ENCODE data around the gene SLC6A15. TPM values are rescaled to one million over a fixed set of nuclear protein-coding genes. Genes with fewer than 3 reads are reported as not detected.
A peak's percentile ranks its signal among the peaks of the same experiment; 100 is the strongest.

The SLC6A15 gene
- not detected in 2 replicates for total RNA-seq (2016; rRNA removed; fragmentation: Illumina TruSeq; extraction: Trizol)
- total RNA-seq (2016; cell fraction: cytosol; rRNA removed; fragmentation: Illumina TruSeq; extraction: Trizol; ENCODE audit: low read depth): not detected in 2 replicates
- not detected in 2 replicates for total RNA-seq (2016; cell fraction: insoluble cytoplasmic fraction; rRNA removed; fragmentation: Illumina TruSeq; extraction: Trizol)
- not detected in 2 replicates for total RNA-seq (2016; cell fraction: membrane; rRNA removed; fragmentation: Illumina TruSeq; extraction: Trizol)
- total RNA-seq (2016; cell fraction: nucleus; rRNA removed; fragmentation: Illumina TruSeq; extraction: Trizol): not detected in 2 replicates
- polyA plus RNA-seq (2011; rRNA removed): not detected in 2 replicates
- polyA plus RNA-seq (2011; cell fraction: cytosol; rRNA removed): not detected in 2 replicates
- polyA plus RNA-seq (2011; cell fraction: nucleus; rRNA removed): not detected in 2 replicates
- not detected in 2 replicates for polyA plus RNA-seq (2012)
- polyA plus RNA-seq (2016; cell fraction: cytosol; fragmentation: Illumina TruSeq; extraction: Trizol; ENCODE audit: low read depth): not detected in 2 replicates
- polyA plus RNA-seq (2016; cell fraction: insoluble cytoplasmic fraction; fragmentation: Illumina TruSeq; extraction: Trizol; ENCODE audit: low read depth): not detected in 2 replicates
- polyA plus RNA-seq (2016; cell fraction: membrane; fragmentation: Illumina TruSeq; extraction: Trizol; ENCODE audit: low read depth): not detected in 2 replicates
- polyA plus RNA-seq (2016; cell fraction: nucleus; fragmentation: Illumina TruSeq; extraction: Trizol; ENCODE audit: insufficient read depth, low read depth): not detected in 2 replicates
- polyA minus RNA-seq (2011; rRNA and poly(A)+ RNA removed; ENCODE audit: low replicate concordance): 54.7 TPM in 1 of 2 replicates, not detected in the other
- 0.40 TPM in 1 of 2 replicates, not detected in the other for polyA minus RNA-seq (2011; cell fraction: cytosol; rRNA and poly(A)+ RNA removed)
- 0.39 TPM in 1 of 2 replicates, not detected in the other for polyA minus RNA-seq (2011; cell fraction: nucleus; rRNA and poly(A)+ RNA removed)
- not detected for Bru-seq, nascent RNA
- BruChase-seq, experiment 1, labeled RNA remaining after a 6-hour chase: not detected
- BruChase-seq, experiment 2, labeled RNA remaining after a 2-hour chase: not detected
- long read RNA-seq, experiment 1: 0 reads
- long read RNA-seq, experiment 2: 0 reads

DNA sequence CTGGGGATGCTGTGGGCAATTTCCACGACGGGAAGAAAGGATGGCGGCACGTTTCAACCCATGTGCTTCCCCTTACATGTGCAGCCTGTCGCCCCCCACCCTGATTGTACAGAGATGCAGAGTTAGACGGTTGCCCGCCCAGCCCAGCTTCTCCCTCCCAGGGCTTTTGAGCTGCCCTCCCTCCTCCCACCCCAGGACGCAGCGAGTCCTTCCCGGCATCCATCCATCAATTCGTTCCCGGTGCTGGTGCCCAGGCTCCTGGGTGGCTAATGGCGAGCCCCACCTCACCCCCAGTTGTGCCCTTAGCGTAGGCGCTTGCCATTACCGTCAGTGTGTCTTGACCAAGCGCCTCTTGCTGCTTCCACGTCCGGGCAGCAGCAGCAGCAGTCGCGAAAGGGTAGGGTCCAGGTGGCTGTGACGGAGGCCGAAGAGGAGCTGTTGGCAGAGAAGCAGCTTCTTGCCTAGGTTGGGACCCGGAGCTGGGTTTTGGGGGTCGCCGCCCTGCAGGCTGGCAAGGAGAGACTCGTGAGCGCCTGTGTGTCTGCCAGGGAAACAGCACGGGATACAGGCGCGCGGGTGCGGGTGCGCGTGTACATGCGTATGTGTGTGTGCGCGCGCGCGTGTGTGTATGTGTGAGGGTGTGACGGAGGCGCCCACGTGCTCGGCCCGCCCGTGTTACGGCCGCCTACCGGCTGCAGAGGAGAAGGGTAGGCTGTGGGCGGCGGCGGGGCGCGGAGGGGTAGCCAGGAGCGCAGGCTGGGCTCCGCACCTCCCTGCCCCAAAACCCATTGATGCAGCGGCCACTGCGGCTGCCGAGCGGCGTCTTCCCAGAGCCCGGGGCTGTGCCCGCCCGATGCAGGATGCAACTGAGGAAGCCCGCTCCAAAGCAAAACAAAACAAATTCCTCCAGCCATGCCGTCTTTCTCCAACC, at the start of gene SLC6A15:
SLC6A15 (minus strand) TSS at position 602 of the 931 bp plus-strand sequence. CDS start 20,679 bp downstream, outside the sequence.
- DNase-seq (ENCODE audit: low spot score) (no peak), ATAC-seq (peak; percentile 27; the same call in 2 of the 3 replicates), FAIRE-seq (no peak)
- Histone ChIP-seq H3K4me2 (ENCODE audit: low read depth, low read length) (peak within 1 kb of the TSS; percentile 59), H3K4me3 (replicated peaks in 1 of 3; ENCODE audit: insufficient read depth in 1 of 3, low read depth in 2 of 3, low read length in 3 of 3) (no peak within 1 kb of the TSS), H2AFZ (ENCODE audit: low read length) (no peak within 1 kb of the TSS), H3K9me3 (ENCODE audit: low read length) (no peaks in the 10 kb centered on the region), H4K20me1 (ENCODE audit: insufficient read depth, low read length) (no peaks in the 10 kb centered on the region), H3K4me1 (ENCODE audit: insufficient read depth, low read length) (0 out of 2 replicates have a peak, but pooled peaks cover 15% of the 10 kb centered on the region), H3K9ac (ENCODE audit: insufficient read depth, low read depth, low read length) (no peak within 1 kb of the TSS), H3K27me3 (ENCODE audit: control insufficient read depth in 1 of 2, insufficient read depth in 2 of 2, low read length in 2 of 2) (peaks cover 1 to 19% of the 10 kb centered on the region in 2 experiments; a peak in 3 of 5 replicates), H3K79me2 (ENCODE audit: insufficient read depth, low read length) (no peaks in the 10 kb centered on the region), H3K36me3 (replicated peaks in 1 of 2; ENCODE audit: control insufficient read depth in 1 of 2, insufficient read depth in 2 of 2, low read length in 2 of 2) (no peaks in the 10 kb centered on the region), H3K27ac (ENCODE audit: extremely low read length, insufficient read depth, low read length) (no peak within 1 kb of the TSS)
- POLR2A ChIA-PET: no interaction called here
- intact Hi-C loops (cut with micrococcal nuclease; ENCODE audit: unreplicated experiment): no loop called here
- in situ Hi-C loops (cut with HindIII; ENCODE audit: extremely low pct_ligation_motif_present, low pct_unique_long_range_greater_than_20kb): no loop called here
- WGBS (ENCODE audit: low lambda C conversion rate): 50% methylated on average over 40 of the region's 67 CpGs
- CTCF ChIA-PET (ENCODE audit: low intra/inter-chr PET ratio, low total read pairs): no interaction called here
- BruUV-seq (replicated peaks): no TSS peak
- no peak for TF ChIP-seq ZNF549 (CRISPR knock-in tag; IDR thresholded peaks at IDR 0.05)
- TF ChIP-seq KDM2A (CRISPR knock-in tag; IDR thresholded peaks at IDR 0.05; ENCODE audit: borderline replicate concordance, low read depth): no peak
- TF ChIP-seq, protein P1, sequence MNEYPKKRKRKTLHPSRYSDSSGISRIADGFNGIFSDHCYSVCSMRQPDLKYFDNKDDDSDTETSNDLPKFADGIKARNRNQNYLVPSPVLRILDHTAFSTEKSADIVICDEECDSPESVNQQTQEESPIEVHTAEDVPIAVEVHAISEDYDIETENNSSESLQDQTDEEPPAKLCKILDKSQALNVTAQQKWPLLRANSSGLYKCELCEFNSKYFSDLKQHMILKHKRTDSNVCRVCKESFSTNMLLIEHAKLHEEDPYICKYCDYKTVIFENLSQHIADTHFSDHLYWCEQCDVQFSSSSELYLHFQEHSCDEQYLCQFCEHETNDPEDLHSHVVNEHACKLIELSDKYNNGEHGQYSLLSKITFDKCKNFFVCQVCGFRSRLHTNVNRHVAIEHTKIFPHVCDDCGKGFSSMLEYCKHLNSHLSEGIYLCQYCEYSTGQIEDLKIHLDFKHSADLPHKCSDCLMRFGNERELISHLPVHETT (CRISPR knock-in tag; conservative IDR thresholded peaks at IDR 0.05): no peak
- TF ChIP-seq ZBTB3 (CRISPR knock-in tag; IDR thresholded peaks at IDR 0.05; ENCODE audit: borderline replicate concordance, low read depth): no peak
- no peak for TF ChIP-seq ZFP90 (CRISPR knock-in tag; IDR thresholded peaks at IDR 0.05; ENCODE audit: borderline replicate concordance)
- no peak for TF ChIP-seq ZNF263 (CRISPR knock-in tag; IDR thresholded peaks at IDR 0.05)
- TF ChIP-seq, protein P2, sequence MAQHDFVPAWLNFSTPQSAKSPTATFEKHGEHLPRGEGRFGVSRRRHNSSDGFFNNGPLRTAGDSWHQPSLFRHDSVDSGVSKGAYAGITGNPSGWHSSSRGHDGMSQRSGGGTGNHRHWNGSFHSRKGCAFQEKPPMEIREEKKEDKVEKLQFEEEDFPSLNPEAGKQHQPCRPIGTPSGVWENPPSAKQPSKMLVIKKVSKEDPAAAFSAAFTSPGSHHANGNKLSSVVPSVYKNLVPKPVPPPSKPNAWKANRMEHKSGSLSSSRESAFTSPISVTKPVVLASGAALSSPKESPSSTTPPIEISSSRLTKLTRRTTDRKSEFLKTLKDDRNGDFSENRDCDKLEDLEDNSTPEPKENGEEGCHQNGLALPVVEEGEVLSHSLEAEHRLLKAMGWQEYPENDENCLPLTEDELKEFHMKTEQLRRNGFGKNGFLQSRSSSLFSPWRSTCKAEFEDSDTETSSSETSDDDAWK (CRISPR knock-in tag; IDR thresholded peaks at IDR 0.05): no peak
- TF ChIP-seq, protein P3, sequence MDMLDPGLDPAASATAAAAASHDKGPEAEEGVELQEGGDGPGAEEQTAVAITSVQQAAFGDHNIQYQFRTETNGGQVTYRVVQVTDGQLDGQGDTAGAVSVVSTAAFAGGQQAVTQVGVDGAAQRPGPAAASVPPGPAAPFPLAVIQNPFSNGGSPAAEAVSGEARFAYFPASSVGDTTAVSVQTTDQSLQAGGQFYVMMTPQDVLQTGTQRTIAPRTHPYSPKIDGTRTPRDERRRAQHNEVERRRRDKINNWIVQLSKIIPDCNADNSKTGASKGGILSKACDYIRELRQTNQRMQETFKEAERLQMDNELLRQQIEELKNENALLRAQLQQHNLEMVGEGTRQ (IDR thresholded peaks at IDR 0.05; ENCODE audit: low read depth, low read length): no peak
- TF ChIP-seq, protein P3 (CRISPR knock-in tag; IDR thresholded peaks at IDR 0.05; ENCODE audit: borderline replicate concordance): no peak
- TF ChIP-seq ZNF326 (CRISPR knock-in tag; IDR thresholded peaks at IDR 0.05; ENCODE audit: borderline replicate concordance): no peak
- no peak for TF ChIP-seq ZNF224 (CRISPR knock-in tag; IDR thresholded peaks at IDR 0.05)
- no peak for TF ChIP-seq RBFOX2 (IDR thresholded peaks at IDR 0.05; ENCODE audit: low read depth, low read length)
- no peak for TF ChIP-seq NFE2L1 (CRISPR knock-in tag; IDR thresholded peaks at IDR 0.05; ENCODE audit: borderline replicate concordance)
- no peak for TF ChIP-seq NR2F2 (IDR thresholded peaks at IDR 0.05; ENCODE audit: borderline replicate concordance, low read depth)
